Hematopoietic multipotent progenitor cell treated with erythropoietin and hydrocortisone succinate and interleukin-3 and kit ligand, for 4 days (in vitro differentiated cells): ENCODE results near the gene IKBKG.
"Not testable (repeated sequence)": the region's sequence is repeated elsewhere in the genome, so short reads cannot be mapped to it uniquely, and the experiment has no call there.

Experiments used
- DNase-seq: peaks from one replicate; pipeline ENCODE4 v3.0.0-alpha.2; 2015

IKBKG gene

DNA sequence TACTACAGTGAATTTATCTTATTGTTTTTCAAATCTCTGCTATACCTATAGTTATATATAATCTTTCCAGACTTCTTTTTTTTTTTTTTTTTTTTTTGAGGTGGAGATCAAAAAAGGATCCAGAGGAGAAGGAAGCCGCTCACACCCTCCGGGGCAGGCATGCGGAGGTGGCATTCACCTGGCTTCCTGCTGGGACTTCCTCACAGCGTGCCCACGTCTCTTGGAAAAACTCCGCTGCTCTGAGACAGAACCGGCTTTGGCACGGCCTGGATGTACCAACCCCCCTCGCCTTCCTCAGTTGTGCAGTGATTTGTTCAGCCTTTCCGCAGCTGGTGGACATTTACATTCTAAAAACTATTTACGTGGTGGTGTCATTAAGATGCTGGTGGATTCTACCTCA is 60.6 kb downstream of the IKBKG start:
- not testable (repeated sequence) for DNase-seq

DNA sequence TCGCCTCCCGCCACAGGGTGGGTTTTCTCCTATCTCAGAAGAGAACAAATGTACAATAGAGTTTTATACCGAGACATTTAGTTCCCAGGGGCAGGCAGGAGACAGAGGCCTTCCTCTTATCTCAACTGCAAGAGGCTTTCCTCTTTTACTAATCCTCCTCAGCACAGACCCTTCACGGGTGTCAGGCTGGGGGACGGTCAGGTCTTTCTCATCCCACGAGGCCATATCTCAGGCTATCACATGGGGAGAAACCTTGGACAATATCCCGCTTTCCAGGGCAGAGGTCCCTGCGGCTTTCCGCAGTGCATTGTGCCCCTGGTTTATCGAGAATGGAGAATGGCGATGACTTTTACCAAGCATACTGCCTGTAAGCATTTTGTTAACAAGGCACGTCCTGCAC is 61.4 kb downstream of the IKBKG start:
- DNase-seq: not testable (repeated sequence)

DNA sequence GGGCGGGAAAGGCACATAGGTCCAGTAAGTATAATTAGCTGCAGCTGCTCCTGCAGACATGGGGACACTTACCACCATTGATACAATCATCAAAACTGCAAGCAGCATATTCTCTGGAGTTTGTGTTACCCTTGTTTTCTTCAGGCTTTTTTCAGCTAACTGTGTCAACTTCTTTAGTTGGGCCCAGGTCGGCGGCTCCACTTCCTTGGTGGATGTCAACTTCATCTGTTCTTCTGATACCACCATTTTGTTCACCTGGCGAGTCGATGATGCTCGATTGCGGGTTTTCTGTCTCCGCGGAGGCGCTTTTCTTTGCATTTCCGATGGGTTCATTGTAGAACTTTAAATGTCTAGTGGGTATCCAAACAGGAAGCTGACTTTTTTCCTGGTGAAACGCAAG is 63.7 kb downstream of the IKBKG start:
- DNase-seq: not testable (repeated sequence)

DNA sequence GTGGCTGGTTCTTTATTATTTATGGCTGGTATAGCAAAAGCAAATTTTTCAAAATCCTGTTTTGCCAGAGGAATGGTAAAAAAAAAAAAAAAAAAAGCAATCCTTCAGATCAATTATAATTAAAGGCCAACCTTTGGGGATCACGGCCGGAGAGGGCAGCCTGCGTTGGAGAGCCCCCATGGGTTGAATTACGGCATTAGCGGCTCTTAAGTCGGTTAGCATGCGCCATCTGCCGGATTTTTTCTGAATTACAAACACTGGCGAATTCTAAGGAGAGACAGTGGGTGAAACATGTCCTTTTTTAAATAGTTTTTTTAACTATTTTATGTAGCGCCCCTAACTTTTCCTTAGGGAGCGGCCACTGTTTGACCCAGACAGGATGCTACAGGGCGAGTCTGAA is 66.2 kb downstream of the IKBKG start:
- not testable (repeated sequence) for DNase-seq
